ENCODE measurements around the gene ERC2. TPM values are rescaled to one million over a fixed set of nuclear protein-coding genes. Genes with fewer than 3 reads are reported as not detected.

The ERC2 gene
- total RNA-seq, 2 donors from 2014 or later = 16.1 to 22.8 TPM

- no peaks in the 10 kb centered on the region for H3K4me1 ChIP-seq (ENCODE audit: control insufficient read depth, insufficient read depth, low read length)
- DNase-seq = no peak
- no peaks in the 10 kb centered on the region for H3K9me3 ChIP-seq (ENCODE audit: control insufficient read depth, low read length)
- no peak overlapping the region for H3K27ac ChIP-seq (ENCODE audit: low read depth, low read length)
- H3K4me3 ChIP-seq (ENCODE audit: low read length) = no peak overlapping the region
- H3K27me3 ChIP-seq (ENCODE audit: control insufficient read depth, insufficient read depth, low read length, poor library complexity, severe bottlenecking) = no peaks in the 10 kb centered on the region
- Mint-ChIP-seq H3K4me3 (no peak overlapping the region), H3K4me1 (no peaks in the 10 kb centered on the region), H3K27ac (no peak overlapping the region), H3K27me3 (ENCODE audit: insufficient read depth) (no peaks in the 10 kb centered on the region), H3K36me3 (ENCODE audit: low read depth) (no peaks in the 10 kb centered on the region), H3K9me3 (no peaks in the 10 kb centered on the region)
- H3K9ac ChIP-seq (ENCODE audit: extremely low read depth, low read length, poor library complexity, severe bottlenecking) = no peak overlapping the region
- no peak for TF ChIP-seq CTCF (conservative IDR thresholded peaks at IDR 0.05)
- no peaks in the 10 kb centered on the region for H3K36me3 ChIP-seq (ENCODE audit: control insufficient read depth, insufficient read depth, low read length)
- 88% methylated on average over 1 of the region's 1 CpG; no CpG with 5 or more reads in 1 of the 2 experiments for WGBS, 2 experiments (ENCODE audit: insufficient coverage in 1 of 2, insufficient read length in 1 of 2)
Measured at GRCh38 chr3:55910543-55910942, 557.7 kb downstream of the ERC2 start.

GRCh38 chr3:55909373-55909772 lies 558.9 kb downstream of the ERC2 start:
- no peaks in the 10 kb centered on the region for H3K4me1 ChIP-seq (ENCODE audit: control insufficient read depth, insufficient read depth, low read length)
- H3K9me3 ChIP-seq (ENCODE audit: control insufficient read depth, low read length) = no peaks in the 10 kb centered on the region
- H3K36me3 Mint-ChIP-seq (ENCODE audit: low read depth) = no peaks in the 10 kb centered on the region
- no peaks in the 10 kb centered on the region for H3K27me3 ChIP-seq (ENCODE audit: control insufficient read depth, insufficient read depth, low read length, poor library complexity, severe bottlenecking)
- 99 to 100% methylated on average over 2 to 3 of the region's 3 CpGs for WGBS, 2 experiments (ENCODE audit: insufficient coverage in 1 of 2, insufficient read length in 1 of 2)
- no peaks in the 10 kb centered on the region for H3K27me3 Mint-ChIP-seq (ENCODE audit: insufficient read depth)
- no peaks in the 10 kb centered on the region for H3K9me3 Mint-ChIP-seq
- no peak for DNase-seq
- no peak overlapping the region for H3K4me3 ChIP-seq (ENCODE audit: low read length)
- no peak overlapping the region for H3K9ac ChIP-seq (ENCODE audit: extremely low read depth, low read length, poor library complexity, severe bottlenecking)
- no peak overlapping the region for H3K4me3 Mint-ChIP-seq
- TF ChIP-seq CTCF (conservative IDR thresholded peaks at IDR 0.05) = no peak
- no peaks in the 10 kb centered on the region for H3K36me3 ChIP-seq (ENCODE audit: control insufficient read depth, insufficient read depth, low read length)
- no peak overlapping the region for H3K27ac ChIP-seq (ENCODE audit: low read depth, low read length)
- no peak overlapping the region for H3K27ac Mint-ChIP-seq
- H3K4me1 Mint-ChIP-seq = no peaks in the 10 kb centered on the region

GRCh38 chr3:55907616-55908015 lies 560.7 kb downstream of the ERC2 start:
- Histone ChIP-seq H3K9me3 (ENCODE audit: control insufficient read depth, low read length) (no peaks in the 10 kb centered on the region), H3K4me1 (ENCODE audit: control insufficient read depth, insufficient read depth, low read length) (no peaks in the 10 kb centered on the region), H3K27ac (ENCODE audit: low read depth, low read length) (no peak overlapping the region), H3K36me3 (ENCODE audit: control insufficient read depth, insufficient read depth, low read length) (no peaks in the 10 kb centered on the region), H3K27me3 (ENCODE audit: control insufficient read depth, insufficient read depth, low read length, poor library complexity, severe bottlenecking) (no peaks in the 10 kb centered on the region), H3K9ac (ENCODE audit: extremely low read depth, low read length, poor library complexity, severe bottlenecking) (no peak overlapping the region), H3K4me3 (ENCODE audit: low read length) (no peak overlapping the region)
- WGBS, 2 experiments (ENCODE audit: insufficient coverage in 1 of 2, insufficient read length in 1 of 2) = 71 to 85% methylated on average over 1 to 3 of the region's 3 CpGs
- Mint-ChIP-seq H3K27me3 (ENCODE audit: insufficient read depth) (no peaks in the 10 kb centered on the region), H3K36me3 (ENCODE audit: low read depth) (no peaks in the 10 kb centered on the region), H3K9me3 (no peaks in the 10 kb centered on the region), H3K4me3 (no peak overlapping the region), H3K4me1 (no peaks in the 10 kb centered on the region), H3K27ac (no peak overlapping the region)
- no peak for DNase-seq
- TF ChIP-seq CTCF (conservative IDR thresholded peaks at IDR 0.05) = no peak
